ENCODE results near the gene TNFAIP8.

GRCh38 chr5:119417891-119418605 is 62.2 kb downstream of the TNFAIP8 start:
- TF ChIP-seq EP300 (IDR thresholded peaks at IDR 0.05) (no peak), POLR2A (IDR thresholded peaks at IDR 0.05; ENCODE audit: low read depth) (no peak)

Measured in esophagus muscularis mucosa (tissue), 2 donors.